ENCODE results near the gene KIAA0825.

- TF ChIP-seq, protein P1, sequence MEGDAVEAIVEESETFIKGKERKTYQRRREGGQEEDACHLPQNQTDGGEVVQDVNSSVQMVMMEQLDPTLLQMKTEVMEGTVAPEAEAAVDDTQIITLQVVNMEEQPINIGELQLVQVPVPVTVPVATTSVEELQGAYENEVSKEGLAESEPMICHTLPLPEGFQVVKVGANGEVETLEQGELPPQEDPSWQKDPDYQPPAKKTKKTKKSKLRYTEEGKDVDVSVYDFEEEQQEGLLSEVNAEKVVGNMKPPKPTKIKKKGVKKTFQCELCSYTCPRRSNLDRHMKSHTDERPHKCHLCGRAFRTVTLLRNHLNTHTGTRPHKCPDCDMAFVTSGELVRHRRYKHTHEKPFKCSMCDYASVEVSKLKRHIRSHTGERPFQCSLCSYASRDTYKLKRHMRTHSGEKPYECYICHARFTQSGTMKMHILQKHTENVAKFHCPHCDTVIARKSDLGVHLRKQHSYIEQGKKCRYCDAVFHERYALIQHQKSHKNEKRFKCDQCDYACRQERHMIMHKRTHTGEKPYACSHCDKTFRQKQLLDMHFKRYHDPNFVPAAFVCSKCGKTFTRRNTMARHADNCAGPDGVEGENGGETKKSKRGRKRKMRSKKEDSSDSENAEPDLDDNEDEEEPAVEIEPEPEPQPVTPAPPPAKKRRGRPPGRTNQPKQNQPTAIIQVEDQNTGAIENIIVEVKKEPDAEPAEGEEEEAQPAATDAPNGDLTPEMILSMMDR (IDR thresholded peaks at IDR 0.05; ENCODE audit: control extremely low read depth in 1 of 3, insufficient read depth in 1 of 3, low read depth in 1 of 3, low read length in 3 of 3) = peak in 1 of 3 experiments; percentile 34; a peak in 1 of 4 replicates
- no peak for TF ChIP-seq EZH2 (IDR thresholded peaks at IDR 0.05; ENCODE audit: low read depth, low read length, severe bottlenecking)
- no peak for TF ChIP-seq ZNF274 (IDR thresholded peaks at IDR 0.05; ENCODE audit: borderline replicate concordance, extremely low read depth, low read length)
- no peak for TF ChIP-seq EP300 (IDR thresholded peaks at IDR 0.05; ENCODE audit: borderline replicate concordance in 1 of 2, low read depth in 2 of 2, low read length in 2 of 2)
- no peak for TF ChIP-seq KDM1A (IDR thresholded peaks at IDR 0.05; ENCODE audit: borderline replicate concordance, low read length)
- no peak for TF ChIP-seq SIX5 (IDR thresholded peaks at IDR 0.05; ENCODE audit: low read depth, low read length)
- no peak for TF ChIP-seq RNF2 (IDR thresholded peaks at IDR 0.05; ENCODE audit: borderline replicate concordance, low read depth, low read length, missing control alignments, poor library complexity, severe bottlenecking)
Observed at GRCh38 chr5:94159144-94159543, 459.3 kb downstream of the KIAA0825 start.
